Epithelial cell of proximal tubule (primary cell): ENCODE data around the gene OFD1. TPM values are rescaled to one million over a fixed set of nuclear protein-coding genes. Genes with fewer than 3 reads are reported as not detected.
"Not testable (repeated sequence)": the region's sequence is repeated elsewhere in the genome, so short reads cannot be mapped to it uniquely, and the experiment has no call there.

Experiments
- DNase-seq: peaks from one replicate; pipeline ENCODE4 v3.0.0-alpha.2; 2011; ENCODE audit warnings: low read depth
- H3K4me3 ChIP-seq: 2 replicates; pipeline ENCODE4 v1.5.1; 2011; ENCODE audit warnings: low read depth, mild to moderate bottlenecking, low read length
- total RNA-seq: library from RNA; depleted of rRNA; stranded (reverse); fragments of >200 nt; gene quantifications from 2 replicates; pipeline ENCODE4 v1.2.3, GENCODE V29; 2015
- TF ChIP-seq, protein P1 (sequence below): conservative IDR thresholded peaks from 2 replicates; pipeline ENCODE4 v1.5.1; 2012; ENCODE audit warnings: low read depth, mild to moderate bottlenecking, low read length

The OFD1 gene
- total RNA-seq, 1 donor from 2014 or later: 10.8 TPM

GRCh38 chrX:13719192-13719856, 15.2 kb upstream of the OFD1 start:
- TF ChIP-seq, protein P1, sequence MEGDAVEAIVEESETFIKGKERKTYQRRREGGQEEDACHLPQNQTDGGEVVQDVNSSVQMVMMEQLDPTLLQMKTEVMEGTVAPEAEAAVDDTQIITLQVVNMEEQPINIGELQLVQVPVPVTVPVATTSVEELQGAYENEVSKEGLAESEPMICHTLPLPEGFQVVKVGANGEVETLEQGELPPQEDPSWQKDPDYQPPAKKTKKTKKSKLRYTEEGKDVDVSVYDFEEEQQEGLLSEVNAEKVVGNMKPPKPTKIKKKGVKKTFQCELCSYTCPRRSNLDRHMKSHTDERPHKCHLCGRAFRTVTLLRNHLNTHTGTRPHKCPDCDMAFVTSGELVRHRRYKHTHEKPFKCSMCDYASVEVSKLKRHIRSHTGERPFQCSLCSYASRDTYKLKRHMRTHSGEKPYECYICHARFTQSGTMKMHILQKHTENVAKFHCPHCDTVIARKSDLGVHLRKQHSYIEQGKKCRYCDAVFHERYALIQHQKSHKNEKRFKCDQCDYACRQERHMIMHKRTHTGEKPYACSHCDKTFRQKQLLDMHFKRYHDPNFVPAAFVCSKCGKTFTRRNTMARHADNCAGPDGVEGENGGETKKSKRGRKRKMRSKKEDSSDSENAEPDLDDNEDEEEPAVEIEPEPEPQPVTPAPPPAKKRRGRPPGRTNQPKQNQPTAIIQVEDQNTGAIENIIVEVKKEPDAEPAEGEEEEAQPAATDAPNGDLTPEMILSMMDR: no peak
- H3K4me3 ChIP-seq: no peak overlapping the region
- no peak for DNase-seq

- no peak for DNase-seq
- no peak overlapping the region for H3K4me3 ChIP-seq
- TF ChIP-seq, protein P1: no peak
Measured at GRCh38 chrX:13721371-13721770, 13.2 kb upstream of the OFD1 start.

GRCh38 chrX:13721819-13722519, 12.6 kb upstream of the OFD1 start:
- TF ChIP-seq, protein P1: no peak
- no peak for DNase-seq
- H3K4me3 ChIP-seq: no peak overlapping the region

DNA sequence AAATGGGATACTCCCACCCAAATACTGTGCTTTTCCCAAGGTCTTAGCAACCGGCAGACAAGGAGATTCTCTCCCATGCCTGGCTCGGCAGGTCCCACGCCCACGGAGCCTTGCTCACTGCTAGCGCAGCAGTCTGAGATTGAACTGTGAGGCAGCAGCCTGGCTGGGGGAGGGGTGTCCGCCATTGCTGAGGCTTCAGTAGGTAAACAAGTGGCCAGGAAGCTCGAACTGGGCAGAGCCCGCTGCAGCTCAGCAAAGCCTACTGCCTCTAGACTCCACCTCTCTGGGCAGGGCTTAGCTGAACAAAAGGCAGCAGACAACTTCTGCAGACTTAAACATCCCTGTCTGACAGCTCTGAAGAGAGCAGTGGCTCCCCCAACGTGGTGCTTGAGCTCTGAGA, 9.7 kb upstream of the OFD1 start:
- not testable (repeated sequence) for DNase-seq, H3K4me3 ChIP-seq

- not testable (repeated sequence) for H3K4me3 ChIP-seq, DNase-seq
Measured at GRCh38 chrX:13726583-13726982, 8.0 kb upstream of the OFD1 start.

DNA sequence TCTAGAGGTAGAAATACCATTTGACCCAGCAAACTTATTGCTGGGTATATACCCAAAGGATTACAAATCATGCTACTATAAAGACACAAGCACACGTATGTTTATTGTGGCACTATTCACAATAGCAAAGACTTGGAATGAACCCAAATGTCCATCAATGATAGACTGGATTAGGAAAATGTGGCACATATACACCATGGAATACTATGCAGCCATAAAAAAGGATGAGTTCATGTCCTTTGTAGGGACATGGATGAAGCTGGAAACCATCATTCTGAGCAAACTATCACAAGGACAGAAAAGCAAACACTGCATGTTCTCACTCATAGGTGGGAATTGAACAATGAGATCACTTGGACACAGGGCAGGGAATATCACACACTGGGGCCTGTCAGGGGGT, 4.0 kb upstream of the OFD1 start:
- H3K4me3 ChIP-seq, DNase-seq: not testable (repeated sequence)

GRCh38 chrX:13732246-13733067, 2.1 kb upstream of the OFD1 start:
- H3K4me3 ChIP-seq: no peak overlapping the region
- TF ChIP-seq, protein P1: no peak
- no peak for DNase-seq

DNA sequence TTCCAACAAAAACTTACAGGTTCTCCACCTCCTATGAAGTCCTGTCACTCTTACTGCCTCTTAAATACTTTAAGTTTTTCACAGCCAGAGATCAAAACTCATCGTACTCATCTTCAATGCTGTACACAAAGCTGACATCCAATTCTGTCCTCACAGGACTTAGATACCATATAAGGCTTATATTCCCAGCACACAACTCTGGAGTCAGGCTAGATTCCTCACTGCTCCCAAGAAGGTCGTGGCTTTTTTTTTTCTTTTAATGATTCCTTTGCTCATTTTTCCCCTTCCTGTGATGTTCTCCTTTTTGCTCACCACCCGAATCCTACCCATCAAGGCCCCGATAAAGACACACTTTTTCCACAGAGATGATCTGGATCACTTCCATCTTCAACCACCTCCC, 1.0 kb upstream of the OFD1 start:
- TF ChIP-seq, protein P1: no peak

More for the DNA sequence above, 1.0 kb upstream of the OFD1 start:
- peak overlapping the region; percentile 76 for H3K4me3 ChIP-seq
- DNase-seq: no peak
